BLaER1 (cell line): Measurements from ENCODE around the gene PUM1.
"Not testable (repeated sequence)": the region's sequence is repeated elsewhere in the genome, so short reads cannot be mapped to it uniquely, and the experiment has no call there.

Experiments used
- H3K27ac ChIP-seq: shearing (Covaris generic); formaldehyde crosslinking; 2 replicates; pipeline ENCODE4 v1.8.1; 2022
- H3K27me3 ChIP-seq: shearing (Covaris generic); formaldehyde crosslinking; 2 replicates; pipeline ENCODE4 v1.8.1; 2022
- H3K36me3 ChIP-seq: shearing (Covaris generic); formaldehyde crosslinking; 2 replicates; pipeline ENCODE4 v1.8.1; 2022
- H3K4me1 ChIP-seq: shearing (Covaris generic); formaldehyde crosslinking; 2 replicates; pipeline ENCODE4 v1.8.1; 2022
- H3K4me2 ChIP-seq: shearing (Covaris generic); formaldehyde crosslinking; 2 replicates; pipeline ENCODE4 v1.8.1; 2022
- H3K4me3 ChIP-seq: shearing (Covaris generic); formaldehyde crosslinking; 2 replicates; pipeline ENCODE4 v1.8.1; 2022
- H3K9ac ChIP-seq: shearing (Covaris generic); formaldehyde crosslinking; 2 replicates; pipeline ENCODE4 v1.8.1; 2022
- H3K9me3 ChIP-seq: shearing (Covaris generic); formaldehyde crosslinking; 2 replicates; pipeline ENCODE4 v1.8.1; 2022
- H4K20me1 ChIP-seq: shearing (Covaris generic); formaldehyde crosslinking; 2 replicates; pipeline ENCODE4 v1.8.1; 2022
- Cebpa-rat ChIP-seq: shearing (Covaris generic); IDR thresholded peaks from 2 replicates; pipeline ENCODE4 v1.8.1; 2022

PUM1 gene

DNA sequence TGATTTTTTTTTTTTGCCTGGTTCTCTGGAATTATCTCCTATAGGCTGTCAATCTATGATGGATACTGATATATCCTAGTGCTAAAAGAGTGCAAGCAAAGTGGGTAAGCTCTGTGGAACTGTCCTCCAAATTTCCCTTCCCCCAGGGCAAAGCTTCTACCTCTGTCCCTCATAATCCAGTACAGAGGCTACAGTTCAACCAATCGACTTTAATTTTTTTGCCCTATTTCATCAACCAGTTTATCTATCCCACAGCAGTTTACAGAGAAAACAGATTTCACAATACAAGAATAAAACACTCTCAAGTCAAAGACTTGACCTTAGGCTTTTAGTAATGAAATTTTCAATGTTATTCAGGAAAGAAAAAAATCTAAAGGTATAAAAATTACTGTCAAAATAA, 13.9 kb downstream of the PUM1 start:
- Histone ChIP-seq H3K27ac (no peak overlapping the region), H3K36me3 (peaks cover 92% of the 10 kb centered on the region), H3K4me2 (no peak overlapping the region), H3K27me3 (no peaks in the 10 kb centered on the region), H3K4me1 (peaks cover 38% of the 10 kb centered on the region), H4K20me1 (peaks cover 100% of the 10 kb centered on the region), H3K9ac (no peak overlapping the region), H3K4me3 (no peak overlapping the region), H3K9me3 (no peaks in the 10 kb centered on the region)
- TF ChIP-seq Cebpa-rat: no peak

DNA sequence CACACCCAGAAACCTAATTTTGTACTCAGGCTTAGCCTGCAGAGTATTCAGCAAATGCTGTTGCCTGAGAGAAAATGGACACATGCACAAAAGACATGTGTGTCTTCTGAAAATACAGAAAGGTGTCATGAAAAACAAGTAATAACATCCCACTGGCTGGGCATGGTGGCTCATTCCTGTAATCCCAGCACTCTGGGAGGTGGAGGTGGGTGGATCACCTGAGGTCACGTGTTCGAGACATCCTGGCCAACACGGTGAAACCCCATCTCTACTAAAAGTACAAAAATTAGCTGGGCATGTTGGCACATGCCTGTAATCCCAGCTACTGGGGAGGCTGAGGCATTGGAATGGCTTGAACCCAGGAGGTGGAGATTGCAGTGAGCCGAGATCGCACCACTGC, 18.0 kb downstream of the PUM1 start:
- not testable (repeated sequence) for H3K27me3 ChIP-seq, H3K4me3 ChIP-seq, H3K9ac ChIP-seq, H3K9me3 ChIP-seq, H3K27ac ChIP-seq, H3K4me2 ChIP-seq
- Histone ChIP-seq H3K4me1 (peaks cover 30% of the 10 kb centered on the region; the same call in 1 of the 2 replicates), H3K36me3 (peaks cover 91% of the 10 kb centered on the region), H4K20me1 (peaks cover 100% of the 10 kb centered on the region)

DNA sequence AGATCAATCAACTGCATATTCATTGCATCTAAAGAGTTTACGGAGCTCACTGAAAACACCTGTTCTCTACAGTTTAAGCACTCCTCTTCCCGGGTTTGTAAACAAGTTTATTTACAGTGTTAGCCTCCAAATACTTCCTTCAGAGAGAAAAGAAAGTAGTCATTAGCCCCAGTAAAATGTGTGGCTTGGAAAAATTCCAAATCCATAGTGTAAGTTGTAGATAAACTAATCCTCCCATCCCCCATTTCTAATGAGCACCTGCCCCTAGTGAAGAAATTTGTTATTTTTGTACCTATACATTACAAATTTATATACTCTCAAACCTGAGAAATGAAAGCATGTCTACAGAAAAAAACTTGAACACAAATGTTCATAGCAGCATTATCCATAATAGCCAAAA, 21.9 kb downstream of the PUM1 start:
- no peak overlapping the region for H3K27ac ChIP-seq
- H3K9ac ChIP-seq: no peak overlapping the region
- H3K4me3 ChIP-seq: no peak overlapping the region
- no peak for TF ChIP-seq Cebpa-rat
- no peaks in the 10 kb centered on the region for H3K27me3 ChIP-seq
- H4K20me1 ChIP-seq: peaks cover 100% of the 10 kb centered on the region
- H3K4me1 ChIP-seq: peaks cover 21% of the 10 kb centered on the region; the same call in 1 of the 2 replicates
- no peak overlapping the region for H3K4me2 ChIP-seq
- no peaks in the 10 kb centered on the region for H3K9me3 ChIP-seq
- H3K36me3 ChIP-seq: peaks cover 92% of the 10 kb centered on the region

DNA sequence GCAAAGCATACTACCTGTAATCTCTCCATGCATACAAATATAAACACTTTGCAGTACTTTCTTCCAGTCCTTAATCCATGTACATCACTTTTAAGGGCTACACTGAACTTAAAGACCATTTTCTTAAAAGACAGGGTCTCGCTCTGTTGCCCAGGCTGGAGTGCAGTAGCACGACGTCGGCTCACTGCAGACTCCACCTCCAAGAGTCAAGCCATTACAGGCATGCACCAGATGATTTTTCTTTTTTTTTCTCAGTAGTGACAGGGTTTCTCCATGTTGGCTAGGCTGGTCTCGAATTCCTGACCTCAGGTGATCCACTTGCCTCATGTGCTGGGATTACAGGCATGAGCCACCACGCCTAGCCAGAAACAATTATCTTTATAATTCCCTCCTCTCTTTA, 22.9 kb downstream of the PUM1 start:
- H3K27me3 ChIP-seq: no peaks in the 10 kb centered on the region
- no peak overlapping the region for H3K27ac ChIP-seq
- TF ChIP-seq Cebpa-rat: no peak
- no peak overlapping the region for H3K4me2 ChIP-seq
- H3K4me3 ChIP-seq: no peak overlapping the region
- H3K9me3 ChIP-seq: no peaks in the 10 kb centered on the region
- H3K36me3 ChIP-seq: peaks cover 95% of the 10 kb centered on the region
- peaks cover 100% of the 10 kb centered on the region for H4K20me1 ChIP-seq
- no peak overlapping the region for H3K9ac ChIP-seq
- peaks cover 21% of the 10 kb centered on the region; the same call in 1 of the 2 replicates for H3K4me1 ChIP-seq

DNA sequence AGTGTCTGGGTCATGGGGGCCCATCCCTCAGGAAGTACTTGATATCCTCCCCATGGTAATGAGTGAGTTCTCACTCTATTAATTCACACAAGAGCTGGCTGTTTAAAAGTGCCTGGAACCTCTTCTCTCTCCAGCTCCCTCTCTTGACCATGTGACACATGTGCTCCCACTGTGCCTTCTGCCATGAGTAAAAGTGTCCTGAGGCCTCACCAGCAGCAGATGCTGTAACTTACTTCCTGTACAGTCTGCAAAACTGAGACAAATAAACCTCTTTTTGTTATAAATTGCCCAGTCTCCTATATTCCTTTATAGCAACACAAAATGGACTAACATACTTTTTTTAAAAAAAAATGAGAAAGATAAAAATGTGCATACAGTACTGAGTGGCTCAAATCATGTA, 24.0 kb downstream of the PUM1 start:
- H3K4me3 ChIP-seq: no peak overlapping the region
- H3K27me3 ChIP-seq: no peaks in the 10 kb centered on the region
- H3K9me3 ChIP-seq: no peaks in the 10 kb centered on the region
- peaks cover 21% of the 10 kb centered on the region; the same call in 1 of the 2 replicates for H3K4me1 ChIP-seq
- H4K20me1 ChIP-seq: peaks cover 100% of the 10 kb centered on the region
- H3K9ac ChIP-seq: no peak overlapping the region
- no peak for TF ChIP-seq Cebpa-rat
- H3K36me3 ChIP-seq: peaks cover 95% of the 10 kb centered on the region
- H3K4me2 ChIP-seq: 0 out of 2 replicates have a peak overlapping the region, but pooled peaks have one; percentile 17
- H3K27ac ChIP-seq: no peak overlapping the region

DNA sequence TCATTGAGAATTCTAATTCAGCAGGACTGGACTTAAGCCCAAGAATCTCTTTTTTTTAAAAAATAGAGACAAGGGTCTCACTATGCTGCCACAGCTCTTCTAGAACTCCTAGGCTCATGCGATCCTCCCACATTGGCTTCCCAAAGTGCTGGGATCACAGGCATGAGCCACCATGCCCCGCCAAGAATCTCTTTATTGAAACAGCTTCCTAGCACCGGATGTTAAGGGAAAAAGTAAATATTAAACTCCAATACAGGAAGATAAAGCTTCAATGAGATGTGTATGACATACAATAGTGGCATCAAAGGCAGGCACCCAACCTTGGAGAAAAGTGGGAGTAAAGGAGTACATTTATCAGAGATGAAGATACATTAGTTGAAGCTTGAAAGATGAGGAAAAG, 25.5 kb downstream of the PUM1 start:
- H4K20me1 ChIP-seq: peaks cover 100% of the 10 kb centered on the region
- H3K36me3 ChIP-seq: peaks cover 94% of the 10 kb centered on the region

DNA sequence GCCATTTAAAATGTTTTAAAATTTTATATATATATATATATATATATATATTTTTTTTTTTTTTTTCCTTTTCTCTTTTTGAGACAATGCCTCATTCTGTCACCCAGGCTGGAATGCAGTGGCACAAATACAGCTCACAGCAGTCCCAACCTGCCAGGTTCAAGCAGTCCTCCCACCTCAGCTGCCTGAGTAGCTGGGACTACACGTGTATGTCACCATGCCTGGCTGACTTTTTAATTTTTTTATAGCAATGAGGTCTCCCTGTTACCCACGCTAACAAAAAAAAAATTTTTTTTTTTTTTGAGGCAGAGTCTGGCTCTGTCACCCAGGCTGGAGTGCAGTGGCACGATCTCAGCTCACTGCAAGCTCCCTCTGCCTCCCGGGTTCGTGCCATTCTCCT, 26.6 kb downstream of the PUM1 start:
- peaks cover 100% of the 10 kb centered on the region for H4K20me1 ChIP-seq
- H3K4me2 ChIP-seq, H3K9me3 ChIP-seq, H3K27me3 ChIP-seq, H3K4me3 ChIP-seq, H3K9ac ChIP-seq, H3K27ac ChIP-seq: not testable (repeated sequence)
- peaks cover 94% of the 10 kb centered on the region for H3K36me3 ChIP-seq
- H3K4me1 ChIP-seq: peaks cover 43% of the 10 kb centered on the region

More for the DNA sequence above, 25.5 kb downstream of the PUM1 start:
- Histone ChIP-seq H3K9me3 (no peaks in the 10 kb centered on the region), H3K27ac (no peak overlapping the region), H3K4me2 (no peak overlapping the region), H3K27me3 (no peaks in the 10 kb centered on the region), H3K4me1 (peaks cover 33% of the 10 kb centered on the region), H3K4me3 (no peak overlapping the region), H3K9ac (no peak overlapping the region)
- TF ChIP-seq Cebpa-rat: no peak

DNA sequence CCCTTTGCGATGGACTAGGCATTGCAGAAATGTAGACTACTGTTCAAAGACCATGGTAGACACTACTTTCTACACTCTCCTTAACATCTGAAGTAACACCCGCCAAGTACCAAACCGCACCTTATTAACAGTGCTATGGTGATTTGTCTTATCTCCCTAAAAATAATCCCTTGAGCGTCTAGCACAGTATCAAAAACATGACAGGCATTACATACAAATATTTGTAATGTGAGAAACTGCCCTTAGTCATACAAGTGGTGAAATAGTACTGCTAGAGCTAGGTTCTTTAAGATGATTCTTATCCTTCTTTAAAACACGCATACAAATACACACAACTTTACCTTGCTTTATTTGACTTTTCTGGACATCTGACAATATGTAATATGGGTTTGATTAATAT, 27.2 kb downstream of the PUM1 start:
- peaks cover 94% of the 10 kb centered on the region for H3K36me3 ChIP-seq
- TF ChIP-seq Cebpa-rat: no peak
- H3K4me1 ChIP-seq: peaks cover 46% of the 10 kb centered on the region
- H4K20me1 ChIP-seq: peaks cover 100% of the 10 kb centered on the region
- no peak overlapping the region for H3K27ac ChIP-seq
- no peaks in the 10 kb centered on the region for H3K27me3 ChIP-seq
- no peak overlapping the region for H3K9ac ChIP-seq
- H3K4me2 ChIP-seq: no peak overlapping the region
- H3K4me3 ChIP-seq: no peak overlapping the region
- no peaks in the 10 kb centered on the region for H3K9me3 ChIP-seq

DNA sequence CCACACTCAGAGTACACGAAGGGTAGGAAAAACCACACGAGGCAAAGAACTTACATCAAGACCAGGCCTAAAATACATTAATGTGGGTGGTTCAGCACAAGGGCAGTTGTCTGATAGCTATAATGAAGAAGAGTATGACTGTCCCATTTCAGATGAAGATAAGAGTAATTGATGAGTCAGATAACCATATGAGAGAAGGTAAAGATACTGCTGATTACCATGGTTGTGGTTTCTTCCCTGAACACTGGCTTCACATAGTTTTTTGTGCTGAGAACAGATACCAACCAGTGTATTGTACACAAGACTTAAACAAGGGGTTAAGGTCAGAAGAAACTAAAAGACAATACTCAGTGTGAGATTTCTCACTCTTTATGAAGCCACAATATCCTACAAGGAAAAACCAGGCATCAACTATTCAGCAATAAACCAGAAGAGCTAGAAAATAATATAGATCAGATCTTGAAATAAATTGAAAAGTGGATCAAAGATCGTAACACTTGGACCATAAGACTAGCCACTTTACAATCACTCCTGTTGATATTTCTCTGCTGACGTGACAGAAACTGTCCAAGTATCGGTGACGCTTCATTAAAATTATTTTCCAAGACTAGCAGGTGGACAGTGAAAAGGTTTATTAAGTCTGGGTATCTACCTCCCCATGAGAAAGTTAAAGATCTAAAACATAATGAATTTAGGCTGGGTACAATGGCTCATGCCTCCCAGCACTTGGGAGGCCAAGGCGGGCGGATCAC, 28.6 kb downstream of the PUM1 start:
- H3K27ac ChIP-seq: no peak overlapping the region
- H3K4me3 ChIP-seq: no peak overlapping the region
- H3K9ac ChIP-seq: no peak overlapping the region
- peaks cover 51% of the 10 kb centered on the region for H3K4me1 ChIP-seq
- no peak for TF ChIP-seq Cebpa-rat
- no peaks in the 10 kb centered on the region for H3K27me3 ChIP-seq
- no peaks in the 10 kb centered on the region for H3K9me3 ChIP-seq
- no peak overlapping the region for H3K4me2 ChIP-seq
- H3K36me3 ChIP-seq: peaks cover 90% of the 10 kb centered on the region
- H4K20me1 ChIP-seq: peaks cover 100% of the 10 kb centered on the region

DNA sequence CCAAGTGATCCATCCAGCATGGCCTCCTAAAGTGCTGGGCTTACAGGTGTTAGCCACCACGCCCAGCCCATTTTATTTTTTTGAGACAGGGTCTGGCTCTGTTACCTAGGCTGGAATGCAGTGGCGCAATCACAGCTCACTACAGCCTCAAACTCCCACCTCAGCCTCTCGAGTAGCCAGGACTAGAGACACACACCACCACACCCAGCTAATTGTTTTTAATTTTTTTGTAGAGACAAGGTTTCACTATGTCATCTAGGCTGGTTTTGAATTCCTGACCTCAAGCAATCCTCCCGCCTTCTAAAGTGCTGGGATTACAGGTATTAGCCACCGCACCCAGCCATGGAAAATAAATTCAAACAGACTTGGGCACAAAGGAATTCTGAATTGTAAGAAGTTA, 31.9 kb downstream of the PUM1 start:
- Histone ChIP-seq H4K20me1 (peaks cover 100% of the 10 kb centered on the region), H3K9ac (no peak overlapping the region), H3K27ac (no peak overlapping the region), H3K4me3 (no peak overlapping the region), H3K27me3 (no peaks in the 10 kb centered on the region), H3K4me2 (no peak overlapping the region), H3K36me3 (peaks cover 83% of the 10 kb centered on the region), H3K4me1 (peaks cover 72% of the 10 kb centered on the region), H3K9me3 (no peaks in the 10 kb centered on the region)
- no peak for TF ChIP-seq Cebpa-rat
